Liver (tissue), 9 donors: ENCODE measurements around the gene RPSA. TPM values are rescaled to one million over a fixed set of nuclear protein-coding genes. Genes with fewer than 3 reads are reported as not detected.

Experiments used
- DNase-seq: peaks from one replicate; pipeline ENCODE4 v3.0.0-alpha.2; 2017; ENCODE audit warnings: low spot score
- H3K27ac ChIP-seq, 2 donors: one replicate each; pipeline ENCODE4 v1.7.0; 2013; ENCODE audit warnings: inconsistent platforms in 2 of 2, low read length in 2 of 2, control low read depth in 1 of 2, low read depth in 1 of 2, mild to moderate bottlenecking in 1 of 2
- H3K27me3 ChIP-seq, 4 donors: one replicate each; pipeline versions ENCODE4 v1.6.1 to v1.7.0; 2013; ENCODE audit warnings: low read length in 3 of 4, inconsistent platforms in 1 of 4, mild to moderate bottlenecking in 1 of 4, moderate library complexity in 1 of 4; ENCODE audit not compliant: control insufficient read depth in 4 of 4, insufficient read depth in 4 of 4
- H3K36me3 ChIP-seq, 4 donors: one replicate each; pipeline versions ENCODE4 v1.6.1 to v1.7.0; 2013; ENCODE audit warnings: low read length in 3 of 4, mild to moderate bottlenecking in 3 of 4, low read depth in 1 of 4, moderate library complexity in 1 of 4; ENCODE audit not compliant: control insufficient read depth in 4 of 4, insufficient read depth in 3 of 4
- H3K4me1 ChIP-seq, 4 donors: one replicate each; pipeline versions ENCODE4 v1.6.1 to v1.7.0; 2013; ENCODE audit warnings: low read length in 3 of 4, mild to moderate bottlenecking in 3 of 4, moderate library complexity in 1 of 4; ENCODE audit not compliant: control insufficient read depth in 4 of 4, insufficient read depth in 4 of 4
- H3K4me3 ChIP-seq, 3 donors: one replicate each; pipeline versions ENCODE4 v1.6.1 to v1.7.0; 2013; ENCODE audit warnings: low read length in 3 of 3, control low read depth in 1 of 3, low read depth in 1 of 3, mild to moderate bottlenecking in 1 of 3
- H3K9ac ChIP-seq, 2 donors: one replicate each; pipeline ENCODE4 v1.7.0; 2013; ENCODE audit warnings: low read length in 2 of 2, mild to moderate bottlenecking in 2 of 2, moderate library complexity in 2 of 2, control low read depth in 1 of 2, low read depth in 1 of 2
- H3K9me3 ChIP-seq, 4 donors: one replicate each; pipeline versions ENCODE4 v1.6.1 to v1.7.0; 2013; ENCODE audit warnings: low read length in 3 of 4; ENCODE audit not compliant: control insufficient read depth in 4 of 4
- ATF3 ChIP-seq: IDR thresholded peaks from 2 replicates; pipeline ENCODE4 v1.6.1; 2016; ENCODE audit warnings: antibody characterized with exemption
- CTCF ChIP-seq: fragments of 150-350 bp; IDR thresholded peaks from 2 replicates; pipeline ENCODE4 v1.5.1; 2017; ENCODE audit warnings: improper control_type of control experiment, low read depth, low read length; ENCODE audit not compliant: missing input control
- EGR1 ChIP-seq, 2 donors: IDR thresholded peaks; 2 replicates each; pipeline ENCODE4 v1.6.1; 2016 to 2018; ENCODE audit warnings: antibody characterized with exemption in 2 of 2, low read depth in 2 of 2
- FOXA1 ChIP-seq: IDR thresholded peaks from 2 replicates; pipeline ENCODE4 v1.6.1; 2016; ENCODE audit warnings: antibody characterized with exemption
- FOXA2 ChIP-seq: IDR thresholded peaks from 2 replicates; pipeline ENCODE4 v1.6.1; 2016; ENCODE audit warnings: antibody characterized with exemption
- GABPA ChIP-seq, 2 donors: IDR thresholded peaks in 1 of 2; conservative IDR thresholded peaks in 1 of 2; 2 replicates each; pipeline ENCODE4 v1.6.1; 2016; ENCODE audit warnings: antibody characterized with exemption in 2 of 2, mild to moderate bottlenecking in 1 of 2, moderate library complexity in 1 of 2
- HNF4A ChIP-seq, 2 donors: conservative IDR thresholded peaks; 2 replicates each; pipeline ENCODE4 v1.6.1; 2016; ENCODE audit warnings: antibody characterized with exemption in 2 of 2, mild to moderate bottlenecking in 2 of 2
- HNF4G ChIP-seq: IDR thresholded peaks from 2 replicates; pipeline ENCODE4 v1.6.1; 2016; ENCODE audit warnings: antibody characterized with exemption
- JUND ChIP-seq, 2 donors: IDR thresholded peaks; 2 replicates each; pipeline ENCODE4 v1.6.1; 2016; ENCODE audit warnings: antibody characterized with exemption in 2 of 2
- MAX ChIP-seq: IDR thresholded peaks from 2 replicates; pipeline ENCODE4 v1.6.1; 2016; ENCODE audit warnings: antibody characterized with exemption
- NR2F2 ChIP-seq: IDR thresholded peaks from 2 replicates; pipeline ENCODE4 v1.6.1; 2016; ENCODE audit warnings: antibody characterized with exemption
- RAD21 ChIP-seq, 2 donors: IDR thresholded peaks; 2 replicates each; pipeline ENCODE4 v1.6.1; 2016; ENCODE audit warnings: antibody characterized with exemption in 2 of 2, mild to moderate bottlenecking in 2 of 2
- RXRA ChIP-seq, 2 donors: IDR thresholded peaks; 2 replicates each; pipeline ENCODE4 v1.6.1; 2017 to 2018; ENCODE audit warnings: antibody characterized with exemption in 2 of 2, mild to moderate bottlenecking in 1 of 2
- SP1 ChIP-seq: IDR thresholded peaks from 2 replicates; pipeline ENCODE4 v1.6.1; 2018; ENCODE audit warnings: antibody characterized with exemption, mild to moderate bottlenecking
- TAF1 ChIP-seq: conservative IDR thresholded peaks from 2 replicates; pipeline ENCODE4 v1.6.1; 2016; ENCODE audit warnings: antibody characterized with exemption, mild to moderate bottlenecking
- YY1 ChIP-seq: IDR thresholded peaks from 2 replicates; pipeline ENCODE4 v1.6.1; 2016; ENCODE audit warnings: antibody characterized with exemption, mild to moderate bottlenecking
- WGBS: extraction: QIAGEN DNeasy Blood & Tissue Kit; methylation state at CpG from one replicate; pipeline ENCODE4 v1.1.7; 2013; 5-methylcytosine and 5-hydroxymethylcytosine counted together
- polyA plus RNA-seq, 2 donors: library from polyadenylated mRNA; stranded (reverse) in 1 of 2; unstranded in 1 of 2; fragments of 200-250 nt in 1 of 2; fragments of >200 nt in 1 of 2; fragmentation: Nextera tagmentation in 1 of 2; extraction: Ambion mirVana in 1 of 2; gene quantifications; one replicate each; pipeline versions ENCODE4 v1.2.1 to v1.2.3, GENCODE V29; 2013 to 2015
- total RNA-seq, 2 donors: library from RNA; depleted of rRNA; stranded (reverse); fragments of >200 nt; gene quantifications; one replicate each; pipeline ENCODE4 v1.2.3, GENCODE V29; 2014
- TF ChIP-seq, protein P1 (sequence below): IDR thresholded peaks from 2 replicates; pipeline ENCODE4 v1.6.1; 2016; ENCODE audit warnings: antibody characterized with exemption, mild to moderate bottlenecking
- TF ChIP-seq, protein P2 (sequence below): IDR thresholded peaks from 2 replicates; pipeline ENCODE4 v1.6.1; 2016; ENCODE audit warnings: antibody characterized with exemption
- donor health status: healthy.
- donor health status: healthy.
- donor health status: healthy.
- donor health status: healthy.
- donor health status: healthy.

RPSA gene
- total and polyA plus RNA-seq, 4 donors: 200 to 796 (median 443) TPM

DNA sequence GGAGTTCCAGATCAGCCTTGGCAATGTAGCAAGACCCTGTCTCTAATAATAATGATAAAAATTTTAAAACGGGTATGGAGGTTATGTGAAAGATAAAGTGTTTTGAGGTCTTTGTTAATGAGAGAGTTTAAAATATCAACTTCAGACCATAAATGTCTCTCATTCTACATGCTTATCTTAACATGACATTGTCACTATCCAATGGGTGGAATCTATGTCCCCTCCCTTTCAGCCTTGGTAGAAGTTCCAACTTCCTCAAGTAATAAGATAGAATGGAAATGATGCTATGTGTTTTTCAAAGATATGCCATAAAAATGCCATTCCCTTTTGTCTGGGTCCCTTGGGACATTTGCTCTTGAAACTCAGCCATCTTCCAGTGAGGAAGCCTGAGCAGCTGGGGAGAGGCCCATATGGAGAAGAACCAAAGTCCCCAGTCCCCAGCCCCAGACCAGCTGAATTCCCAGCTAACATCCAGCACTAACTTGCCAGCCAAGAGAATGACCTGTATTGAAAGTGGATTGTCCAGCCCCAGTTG is 17.0 kb downstream of the RPSA start:
- Histone ChIP-seq H3K36me3 (no peaks in the 10 kb centered on the region), H3K9ac (no peak overlapping the region), H3K9me3 (no peaks in the 10 kb centered on the region), H3K4me3 (no peak overlapping the region), H3K27me3 (no peaks in the 10 kb centered on the region), H3K4me1 (no peaks in the 10 kb centered on the region), H3K27ac (no peak overlapping the region)
- TF ChIP-seq, protein P1, sequence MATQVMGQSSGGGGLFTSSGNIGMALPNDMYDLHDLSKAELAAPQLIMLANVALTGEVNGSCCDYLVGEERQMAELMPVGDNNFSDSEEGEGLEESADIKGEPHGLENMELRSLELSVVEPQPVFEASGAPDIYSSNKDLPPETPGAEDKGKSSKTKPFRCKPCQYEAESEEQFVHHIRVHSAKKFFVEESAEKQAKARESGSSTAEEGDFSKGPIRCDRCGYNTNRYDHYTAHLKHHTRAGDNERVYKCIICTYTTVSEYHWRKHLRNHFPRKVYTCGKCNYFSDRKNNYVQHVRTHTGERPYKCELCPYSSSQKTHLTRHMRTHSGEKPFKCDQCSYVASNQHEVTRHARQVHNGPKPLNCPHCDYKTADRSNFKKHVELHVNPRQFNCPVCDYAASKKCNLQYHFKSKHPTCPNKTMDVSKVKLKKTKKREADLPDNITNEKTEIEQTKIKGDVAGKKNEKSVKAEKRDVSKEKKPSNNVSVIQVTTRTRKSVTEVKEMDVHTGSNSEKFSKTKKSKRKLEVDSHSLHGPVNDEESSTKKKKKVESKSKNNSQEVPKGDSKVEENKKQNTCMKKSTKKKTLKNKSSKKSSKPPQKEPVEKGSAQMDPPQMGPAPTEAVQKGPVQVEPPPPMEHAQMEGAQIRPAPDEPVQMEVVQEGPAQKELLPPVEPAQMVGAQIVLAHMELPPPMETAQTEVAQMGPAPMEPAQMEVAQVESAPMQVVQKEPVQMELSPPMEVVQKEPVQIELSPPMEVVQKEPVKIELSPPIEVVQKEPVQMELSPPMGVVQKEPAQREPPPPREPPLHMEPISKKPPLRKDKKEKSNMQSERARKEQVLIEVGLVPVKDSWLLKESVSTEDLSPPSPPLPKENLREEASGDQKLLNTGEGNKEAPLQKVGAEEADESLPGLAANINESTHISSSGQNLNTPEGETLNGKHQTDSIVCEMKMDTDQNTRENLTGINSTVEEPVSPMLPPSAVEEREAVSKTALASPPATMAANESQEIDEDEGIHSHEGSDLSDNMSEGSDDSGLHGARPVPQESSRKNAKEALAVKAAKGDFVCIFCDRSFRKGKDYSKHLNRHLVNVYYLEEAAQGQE: no peak
- TF ChIP-seq JUND (IDR thresholded peaks at IDR 0.05) (no peak), TAF1 (no peak), HNF4A (conservative IDR thresholded peaks at IDR 0.05) (no peak), RAD21 (IDR thresholded peaks at IDR 0.05) (no peak), GABPA (IDR thresholded peaks at IDR 0.05 in 1 of 2, conservative IDR thresholded peaks at IDR 0.05 in 1 of 2) (no peak), RXRA (IDR thresholded peaks at IDR 0.05) (no peak), FOXA1 (no peak), MAX (no peak), SP1 (no peak), EGR1 (IDR thresholded peaks at IDR 0.05; ENCODE audit: low read depth in 2 of 2) (no peak), YY1 (no peak), NR2F2 (no peak), FOXA2 (no peak), ATF3 (no peak), CTCF (no peak), HNF4G (no peak)
- TF ChIP-seq, protein P2, sequence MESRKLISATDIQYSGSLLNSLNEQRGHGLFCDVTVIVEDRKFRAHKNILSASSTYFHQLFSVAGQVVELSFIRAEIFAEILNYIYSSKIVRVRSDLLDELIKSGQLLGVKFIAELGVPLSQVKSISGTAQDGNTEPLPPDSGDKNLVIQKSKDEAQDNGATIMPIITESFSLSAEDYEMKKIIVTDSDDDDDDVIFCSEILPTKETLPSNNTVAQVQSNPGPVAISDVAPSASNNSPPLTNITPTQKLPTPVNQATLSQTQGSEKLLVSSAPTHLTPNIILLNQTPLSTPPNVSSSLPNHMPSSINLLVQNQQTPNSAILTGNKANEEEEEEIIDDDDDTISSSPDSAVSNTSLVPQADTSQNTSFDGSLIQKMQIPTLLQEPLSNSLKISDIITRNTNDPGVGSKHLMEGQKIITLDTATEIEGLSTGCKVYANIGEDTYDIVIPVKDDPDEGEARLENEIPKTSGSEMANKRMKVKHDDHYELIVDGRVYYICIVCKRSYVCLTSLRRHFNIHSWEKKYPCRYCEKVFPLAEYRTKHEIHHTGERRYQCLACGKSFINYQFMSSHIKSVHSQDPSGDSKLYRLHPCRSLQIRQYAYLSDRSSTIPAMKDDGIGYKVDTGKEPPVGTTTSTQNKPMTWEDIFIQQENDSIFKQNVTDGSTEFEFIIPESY: no peak
- no peak for DNase-seq
- 85% methylated on average over 1 of the region's 1 CpG for WGBS
